ENCODE results near the gene PRRT1.
"Not testable (repeated sequence)": the region's sequence is repeated elsewhere in the genome, so short reads cannot be mapped to it uniquely, and the experiment has no call there.

Gene PRRT1

DNA sequence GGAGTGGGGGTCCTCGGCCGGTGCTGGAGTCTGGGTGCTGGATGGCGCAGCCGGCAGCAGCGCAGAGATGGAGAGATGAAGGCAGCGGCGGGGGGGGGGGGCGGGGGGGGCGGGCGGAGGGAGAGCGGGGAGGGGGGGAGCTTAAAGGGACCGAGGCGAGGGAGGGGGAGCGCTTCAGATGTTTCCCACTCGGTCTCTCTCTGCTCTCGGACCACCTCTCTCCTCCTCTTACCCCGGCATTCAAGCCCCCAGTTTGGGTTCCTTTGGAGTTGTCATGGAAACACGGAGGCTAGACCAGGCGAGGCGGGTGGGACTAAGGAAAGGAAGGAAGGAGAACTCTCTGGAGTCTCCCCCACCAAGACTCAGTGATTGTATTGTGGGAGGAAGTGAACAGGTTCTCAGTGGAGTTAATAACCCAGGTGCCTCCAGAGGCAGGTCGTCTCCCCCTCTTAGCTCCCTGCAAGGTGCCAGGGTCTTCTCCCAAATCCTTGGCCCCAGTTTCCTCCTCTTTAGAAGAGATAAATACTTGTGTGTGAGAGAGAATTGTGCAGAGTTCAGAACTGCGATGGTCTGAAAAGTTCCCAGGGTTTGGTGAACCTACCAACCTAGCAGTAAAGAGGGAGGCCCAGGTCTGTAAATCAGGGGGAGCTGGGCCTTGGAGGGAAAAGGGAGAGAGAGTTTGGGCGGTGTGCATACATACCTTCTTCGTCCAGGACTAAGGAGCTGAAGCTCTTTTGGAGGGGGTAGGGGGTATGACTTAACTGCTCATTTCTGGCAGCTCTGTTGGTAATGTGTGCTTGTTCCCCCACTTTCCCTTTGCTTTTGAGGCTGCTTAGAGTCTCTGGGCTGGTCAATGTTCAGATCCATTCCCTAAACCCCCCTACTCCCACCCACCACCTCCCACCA is at the start of gene PRRT1:
Gene PRRT1, minus strand, starts transcription at position 77 of the 906 bp plus-strand sequence. CDS start 112 bp downstream, outside the sequence.
- DNase-seq: no peak

DNA sequence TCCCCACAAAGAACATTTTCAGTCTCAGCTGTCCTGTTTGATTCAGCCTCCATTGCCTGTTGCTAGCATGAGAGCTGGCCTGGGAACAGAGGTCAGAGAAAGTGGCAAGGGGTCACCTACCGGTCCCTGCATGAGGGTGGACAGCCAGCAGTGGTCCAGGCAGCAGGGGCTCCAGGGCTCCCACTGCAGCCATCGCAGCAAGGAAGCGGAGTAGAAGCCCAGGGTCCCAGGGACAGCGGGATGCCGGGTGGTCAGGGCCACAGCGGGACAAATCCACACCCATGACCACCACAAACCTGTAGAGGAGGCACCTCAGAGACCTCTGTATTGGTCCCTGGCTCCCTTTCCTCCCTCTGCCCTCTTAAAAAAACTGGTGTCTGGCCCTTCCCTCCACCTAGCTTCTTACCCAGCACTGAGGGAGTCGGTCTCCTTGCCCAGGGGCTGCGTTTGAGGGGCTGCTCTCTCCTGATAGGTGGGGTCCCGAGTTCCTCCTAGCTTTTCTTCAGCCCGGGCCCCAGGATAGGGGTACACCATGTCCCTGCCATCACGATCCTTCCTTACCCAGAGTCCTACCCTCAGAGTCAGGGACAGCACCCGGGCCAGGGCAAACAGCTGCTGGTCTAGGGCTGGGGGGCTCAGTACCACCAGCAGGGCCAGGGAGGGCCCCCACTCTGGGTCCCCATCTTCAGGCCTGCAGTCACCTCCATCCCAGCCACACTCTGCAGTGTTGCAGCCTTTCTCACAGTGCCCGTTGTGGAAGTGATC is 49.2 kb upstream of the PRRT1 start:
- DNase-seq: no peak

DNA sequence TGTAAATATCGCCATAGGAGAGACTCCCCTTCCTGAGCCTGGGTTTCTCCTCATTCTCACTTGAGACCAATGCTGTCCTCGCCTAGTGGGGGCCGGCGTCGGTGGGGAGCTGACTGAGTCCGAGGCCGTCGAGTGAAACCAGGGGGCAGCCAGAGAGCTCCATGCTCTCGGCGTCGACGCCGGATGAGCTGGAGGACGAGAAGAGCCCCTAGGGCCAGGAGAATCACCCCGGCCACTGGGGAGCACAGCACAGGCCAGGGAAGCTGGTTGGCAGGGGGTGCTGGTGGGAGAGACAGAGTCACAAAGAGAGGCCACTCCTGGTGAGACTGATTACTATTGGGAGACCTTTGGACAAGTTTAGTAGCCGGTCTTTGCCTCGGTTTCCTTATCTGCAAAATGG is 47.1 kb upstream of the PRRT1 start:
- no peak for DNase-seq

DNA sequence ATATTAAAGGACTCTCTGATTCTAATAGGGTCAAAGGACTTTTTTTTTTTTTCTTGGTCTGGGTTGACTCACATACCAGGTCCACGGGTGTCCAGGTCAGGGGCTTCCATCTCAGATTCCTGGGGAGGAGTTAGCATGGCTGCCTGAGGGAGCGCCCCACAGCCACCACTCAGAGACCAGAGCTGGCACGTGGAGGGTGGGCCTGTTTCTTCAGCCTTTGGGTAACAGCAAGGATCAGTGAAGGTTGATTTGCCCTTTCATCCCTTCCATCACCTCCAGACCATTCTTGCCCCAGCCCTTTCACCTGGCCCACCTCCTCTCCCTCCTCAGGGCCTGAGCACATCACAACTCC is 46.6 kb upstream of the PRRT1 start:
- DNase-seq: no peak

DNA sequence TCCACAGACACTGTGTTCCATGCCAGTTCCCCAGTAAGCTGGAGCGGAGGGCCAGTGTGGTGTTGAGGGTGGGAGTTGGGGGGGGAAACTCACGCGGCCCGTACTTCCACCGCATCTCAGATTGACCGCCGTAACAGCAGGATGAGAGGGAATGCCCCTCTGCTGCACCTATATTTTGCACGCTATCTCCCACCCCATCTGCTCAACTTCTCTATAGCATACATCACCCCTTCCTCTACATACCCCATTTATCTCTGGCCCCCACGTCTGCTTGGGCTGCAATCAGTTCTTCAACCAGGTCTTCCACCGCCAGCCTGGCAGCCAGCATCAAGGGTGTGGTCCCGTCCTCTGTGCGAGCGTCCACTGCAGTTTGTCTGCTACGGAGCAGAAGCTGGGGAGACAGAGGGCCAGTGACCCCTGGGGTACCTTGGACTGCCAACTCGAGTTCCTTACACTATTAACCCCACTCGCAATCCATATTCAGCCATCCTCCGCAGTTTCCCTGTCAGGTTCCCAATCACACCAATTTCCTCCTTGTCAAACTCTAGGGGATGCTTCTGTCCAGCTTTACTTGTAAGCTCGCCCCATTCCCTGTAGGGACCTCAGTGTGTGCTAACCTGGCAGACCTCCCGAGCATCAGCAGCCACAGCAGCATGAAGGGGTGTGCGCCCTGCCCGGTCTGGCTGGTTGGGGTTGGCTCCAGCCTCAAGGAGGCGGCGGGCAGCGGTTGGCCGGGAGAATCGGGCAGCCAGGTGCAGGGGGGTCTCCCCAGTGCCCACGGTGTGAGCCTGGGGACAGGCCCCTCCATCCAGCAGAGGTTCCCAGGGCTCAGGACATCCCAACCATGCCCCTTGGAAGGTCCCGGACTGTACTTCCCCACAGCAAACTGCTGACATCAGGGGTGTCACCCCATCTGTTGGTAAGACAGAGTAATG is 45.2 kb upstream of the PRRT1 start:
- DNase-seq: no peak

DNA sequence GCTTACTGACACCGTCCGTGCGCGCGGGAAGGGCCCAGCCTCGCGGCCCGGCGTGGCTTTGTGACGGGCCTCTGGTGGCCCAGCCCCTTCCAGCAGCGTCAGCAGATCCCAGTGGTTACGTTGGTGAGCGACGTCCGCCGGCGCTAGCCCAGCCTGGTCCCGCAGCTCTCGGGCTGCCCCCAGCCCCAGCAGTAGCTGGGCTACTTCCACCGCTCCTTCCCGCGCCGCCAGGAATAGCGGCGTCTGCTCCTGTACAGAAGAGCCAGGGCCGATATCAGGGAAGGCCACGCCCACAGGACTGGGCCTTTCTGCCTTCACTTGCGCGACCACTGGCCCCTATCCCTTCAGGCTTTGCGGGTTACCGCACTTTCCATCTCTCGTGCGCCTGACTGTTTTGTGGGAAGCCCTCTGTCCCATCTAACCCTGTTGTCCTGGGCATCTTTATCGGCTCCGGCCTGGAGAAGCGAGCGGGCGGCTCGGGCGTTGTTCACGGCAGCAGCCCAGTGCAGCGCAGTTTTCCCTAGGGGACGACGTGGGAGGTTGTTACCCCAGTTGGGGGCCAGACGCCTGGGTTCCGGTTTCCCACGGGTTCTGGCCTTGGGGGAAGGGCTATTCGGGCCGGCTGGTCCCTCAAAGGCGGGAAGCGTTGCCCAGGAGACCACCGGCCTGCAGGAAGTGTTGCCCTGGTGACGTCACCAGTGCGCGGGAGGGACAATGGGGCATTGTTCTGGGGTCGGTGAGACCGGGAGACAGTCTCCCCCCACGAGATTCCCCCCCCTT is 44.4 kb upstream of the PRRT1 start:
- peak; percentile 30 to 41 for DNase-seq

DNA sequence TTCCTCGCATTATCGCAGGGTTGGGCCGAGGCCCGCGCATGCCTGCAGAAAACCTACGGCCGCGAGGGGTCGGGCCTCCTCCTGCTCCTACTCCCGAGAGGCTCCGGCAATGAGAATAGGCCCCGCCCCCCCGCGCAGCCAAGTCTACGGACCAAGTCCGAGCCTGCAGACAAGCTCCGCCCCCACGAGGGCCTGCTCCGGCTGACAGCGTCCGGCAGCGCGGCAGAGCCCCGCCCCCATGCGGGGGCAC is 43.8 kb upstream of the PRRT1 start:
- peak; percentile 99 for DNase-seq

DNA sequence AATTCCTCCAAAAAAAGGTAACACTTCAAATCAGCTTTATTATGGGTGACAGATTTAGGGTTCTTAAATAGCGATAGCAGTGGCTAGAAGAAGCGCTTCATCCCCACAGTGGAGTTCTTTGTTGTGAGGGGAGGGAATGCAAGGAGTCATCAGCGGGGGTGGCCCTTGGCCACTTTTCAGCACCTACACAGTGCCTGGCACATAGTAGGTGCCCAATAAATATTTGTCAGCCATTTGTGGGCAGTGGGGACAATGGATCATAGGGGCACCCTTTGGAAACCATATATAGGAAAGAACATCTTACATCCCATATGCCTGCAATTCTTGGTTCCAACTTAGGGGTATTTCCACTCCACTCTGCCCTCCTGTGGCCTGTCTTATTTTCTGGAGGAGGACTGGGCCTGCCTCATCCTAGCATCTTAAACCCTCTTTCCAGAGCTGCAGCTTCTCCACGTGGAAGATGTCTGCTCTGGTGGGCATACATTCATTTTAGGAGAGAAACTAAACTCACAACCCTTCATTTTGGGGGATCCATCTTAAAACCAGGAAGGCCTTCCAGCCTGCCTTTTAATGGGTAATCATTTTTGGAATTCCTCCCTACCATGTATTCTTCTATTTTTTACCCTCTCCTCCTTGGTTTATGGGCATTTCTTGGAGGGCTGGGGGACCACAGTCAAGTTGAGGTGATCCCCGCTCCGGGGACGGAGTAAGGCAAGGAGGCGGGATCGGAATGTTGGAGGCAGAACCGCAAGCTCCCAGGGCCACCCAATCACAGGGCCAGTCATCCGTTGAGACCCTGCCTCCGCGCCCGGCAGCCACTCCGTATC is 43.3 kb upstream of the PRRT1 start:
- DNase-seq: peak; percentile 66 to 86

DNA sequence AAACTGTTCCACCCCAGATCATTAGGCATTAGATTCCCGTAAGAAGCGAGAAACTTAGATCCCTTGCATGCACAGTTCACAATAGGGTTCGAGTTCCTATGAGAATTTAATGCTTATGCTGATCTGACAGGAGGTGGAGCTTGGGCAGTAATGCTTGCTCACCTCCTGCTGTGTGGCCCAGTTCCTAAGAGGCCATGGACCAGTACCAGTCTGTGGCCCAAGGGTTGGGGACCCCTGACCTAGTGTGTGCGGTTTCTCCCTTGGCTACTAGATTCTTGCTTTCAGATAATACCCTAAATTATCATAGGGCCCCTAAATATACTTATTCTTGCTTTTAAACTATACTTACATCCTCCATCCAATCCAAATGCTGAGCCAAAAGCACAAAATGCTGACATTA is 42.6 kb upstream of the PRRT1 start:
- DNase-seq: no peak

DNA sequence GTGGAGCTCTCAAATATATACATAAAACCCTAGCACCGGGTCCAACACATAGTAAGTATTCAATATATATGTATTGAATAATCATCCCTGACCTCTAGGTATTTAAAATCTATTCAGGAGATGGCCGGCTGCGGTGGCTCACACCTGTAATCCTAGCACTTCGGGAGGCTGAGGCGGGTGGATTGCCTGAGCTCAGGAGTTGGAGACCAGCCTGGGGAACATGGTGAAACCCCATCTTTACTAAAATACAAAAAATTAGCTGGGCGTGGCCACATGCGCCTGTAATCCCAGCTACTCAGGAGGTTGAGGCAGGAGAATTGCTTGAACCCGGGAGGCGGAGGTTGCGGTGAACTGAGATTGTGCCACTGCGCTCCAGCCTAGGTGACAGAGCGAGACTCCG is 41.4 kb upstream of the PRRT1 start:
- DNase-seq: not testable (repeated sequence)

DNA sequence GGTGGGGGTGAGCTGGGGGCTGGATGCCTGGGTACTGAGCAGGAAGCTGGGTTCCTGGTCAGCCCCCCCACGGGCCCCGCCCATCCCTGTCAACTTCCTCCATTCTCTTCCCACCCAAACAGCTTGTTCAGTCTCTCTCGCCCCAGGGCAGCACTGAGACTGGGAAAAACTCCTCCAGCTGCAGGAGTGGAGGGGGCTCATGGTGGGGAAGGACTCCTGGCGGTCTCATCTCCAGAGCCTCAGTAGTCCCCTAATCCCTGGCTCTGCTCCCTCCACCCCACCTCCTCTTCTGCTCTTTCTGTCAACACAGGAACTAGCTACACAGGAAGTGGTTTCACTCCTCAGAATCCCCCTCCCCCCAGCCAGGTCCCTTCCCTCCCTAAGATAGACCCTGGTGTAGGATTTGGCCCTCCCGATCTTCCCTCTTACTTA is 40.9 kb upstream of the PRRT1 start, which contains the start of gene GPSM3:
Gene GPSM3, minus strand, starts transcription at position 36 of the 432 bp plus-strand sequence. CDS start 130 bp downstream, outside the sequence.
- DNase-seq: peak; percentile 83 to 94

DNA sequence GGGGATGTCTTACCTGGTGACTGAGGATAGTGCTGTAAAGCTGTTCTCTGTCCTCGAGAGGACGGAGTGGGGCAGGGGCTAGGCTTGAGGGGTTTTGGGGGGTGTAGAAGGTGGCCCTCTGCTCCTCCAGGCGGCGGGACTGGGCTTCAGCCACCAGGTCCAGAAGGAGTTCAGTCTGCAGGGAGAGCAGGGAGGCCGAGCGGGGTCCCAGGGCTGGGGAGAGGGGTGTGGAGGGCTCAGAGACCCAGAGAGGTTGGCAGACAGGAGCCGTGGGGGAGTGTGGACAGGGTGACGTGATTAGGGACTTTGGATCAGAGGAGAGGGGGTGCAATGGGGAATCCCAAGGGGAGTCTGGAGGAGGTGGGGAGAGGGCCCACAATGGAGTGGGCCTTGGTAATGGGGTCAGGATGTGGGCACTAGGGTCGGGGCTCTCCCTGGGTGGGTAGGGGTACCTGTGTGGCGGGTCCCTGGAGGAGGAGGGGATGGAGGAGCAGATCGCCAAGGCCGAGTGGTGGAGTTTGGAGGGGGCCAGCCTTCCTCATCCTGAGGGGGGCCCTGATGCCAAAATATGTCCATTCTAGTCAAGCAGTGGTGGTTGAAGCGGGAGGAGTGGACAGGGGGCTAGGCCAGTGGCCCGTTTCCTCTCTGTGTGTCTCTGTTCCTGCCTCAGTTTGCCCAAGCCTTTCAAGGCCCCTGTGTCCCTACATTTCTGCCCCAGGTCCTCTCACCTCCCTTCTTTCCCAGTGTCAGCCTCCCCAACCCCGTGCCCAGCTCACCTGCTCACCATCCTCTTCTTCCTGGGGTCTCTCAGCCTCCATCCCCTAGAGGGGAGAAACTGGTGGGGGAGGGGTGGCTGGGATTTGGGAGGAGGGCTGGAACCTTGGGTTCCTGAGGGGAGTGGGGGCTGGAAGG is 40.2 kb upstream of the PRRT1 start:
- DNase-seq: no peak

DNA sequence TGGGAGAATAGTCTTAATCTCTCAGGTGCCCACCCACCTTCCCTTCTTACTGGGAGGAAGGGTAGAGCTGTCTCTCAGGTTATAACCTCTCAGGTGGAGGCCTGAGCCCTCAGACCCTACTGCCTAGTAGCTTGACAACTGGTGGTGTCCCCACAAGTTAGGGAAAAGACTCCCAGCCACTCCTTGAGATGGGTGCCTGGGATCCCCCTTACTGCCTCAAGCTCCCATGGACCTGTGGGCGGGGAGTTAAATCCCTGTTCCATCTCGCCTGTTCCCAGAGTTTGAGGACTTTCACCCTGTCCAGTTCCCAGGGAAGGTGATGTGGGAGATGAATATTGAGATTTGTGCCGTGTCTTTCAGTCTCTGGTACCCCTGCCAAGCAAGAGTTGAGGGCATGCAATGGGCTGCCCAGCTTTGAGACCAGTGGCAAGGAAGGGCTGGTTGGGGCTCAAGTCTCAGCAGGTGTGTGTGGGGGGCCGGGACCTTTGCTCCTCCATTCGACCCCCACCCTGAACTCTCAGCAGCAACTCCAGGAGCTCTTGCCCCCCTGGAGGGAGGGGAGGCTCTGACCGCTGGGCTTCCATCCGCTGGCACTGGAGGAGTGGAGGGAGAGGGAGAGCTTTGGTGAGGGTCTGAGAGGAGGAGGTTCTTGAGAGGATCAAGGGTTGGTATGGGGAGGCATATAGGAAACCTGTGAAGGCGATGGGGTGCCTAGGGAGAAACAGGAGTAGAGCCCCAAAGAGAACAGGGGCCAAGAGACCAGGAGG is 39.4 kb upstream of the PRRT1 start:
- DNase-seq: no peak

DNA sequence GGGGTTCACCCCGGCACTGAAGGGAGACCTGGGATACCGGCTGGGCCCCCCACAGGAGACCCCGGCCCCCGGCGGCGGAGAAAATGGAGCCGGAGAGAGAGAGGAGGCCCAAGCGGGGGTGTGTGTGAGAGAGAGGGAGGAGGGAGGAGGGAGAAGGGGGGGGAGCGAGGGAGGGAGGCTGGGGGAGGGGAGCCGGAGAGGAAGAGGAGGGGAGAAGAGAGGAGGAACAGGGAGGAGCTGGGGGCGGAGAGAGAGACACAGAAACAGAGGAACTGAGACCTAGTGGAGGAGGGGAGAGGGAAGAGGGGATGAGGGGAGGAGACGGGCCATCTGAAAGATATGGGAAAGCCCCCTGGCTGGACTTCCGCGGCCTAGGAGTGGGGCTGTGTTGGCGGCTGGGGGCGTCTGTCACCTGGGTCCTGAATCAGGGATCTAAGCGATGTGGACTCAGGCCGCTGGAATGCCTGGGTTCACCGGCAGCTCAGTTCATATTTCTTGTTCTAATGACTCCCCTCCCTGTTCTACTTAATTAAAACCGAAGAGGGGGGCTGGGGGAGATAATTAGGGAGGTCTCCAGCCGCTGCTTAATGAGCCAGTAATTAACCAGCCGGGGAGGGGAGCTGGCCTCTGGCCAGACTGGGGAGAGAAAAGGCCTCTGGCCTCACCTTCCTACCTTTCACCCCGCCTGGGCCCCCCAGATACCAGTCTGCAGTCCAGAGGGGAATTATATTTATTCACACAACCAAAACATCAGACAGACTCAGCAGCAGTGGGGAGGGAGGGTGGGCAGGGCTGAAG is 38.5 kb upstream of the PRRT1 start, which contains the start of gene PBX2:
Gene PBX2, minus strand, starts transcription at position 149 of the 798 bp plus-strand sequence. CDS start 287 bp downstream, outside the sequence.
- DNase-seq: peak; percentile 95 to 96

DNA sequence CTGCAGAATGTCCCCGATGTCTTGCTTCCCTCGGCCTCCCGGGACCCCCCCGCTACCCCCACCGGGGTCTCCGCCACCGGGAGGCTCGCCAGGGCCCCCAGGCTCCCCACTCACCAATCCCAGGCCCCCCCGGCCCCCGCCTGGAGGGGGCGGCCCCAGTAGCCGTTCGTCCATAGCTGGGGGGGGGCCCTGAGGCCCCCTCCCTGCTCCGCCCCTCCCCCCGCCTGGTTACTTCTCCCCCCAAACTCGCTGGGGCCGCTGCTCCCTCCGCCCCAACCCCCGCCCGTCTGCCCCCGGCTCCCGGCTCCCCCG is 38.0 kb upstream of the PRRT1 start:
- DNase-seq: no peak

DNA sequence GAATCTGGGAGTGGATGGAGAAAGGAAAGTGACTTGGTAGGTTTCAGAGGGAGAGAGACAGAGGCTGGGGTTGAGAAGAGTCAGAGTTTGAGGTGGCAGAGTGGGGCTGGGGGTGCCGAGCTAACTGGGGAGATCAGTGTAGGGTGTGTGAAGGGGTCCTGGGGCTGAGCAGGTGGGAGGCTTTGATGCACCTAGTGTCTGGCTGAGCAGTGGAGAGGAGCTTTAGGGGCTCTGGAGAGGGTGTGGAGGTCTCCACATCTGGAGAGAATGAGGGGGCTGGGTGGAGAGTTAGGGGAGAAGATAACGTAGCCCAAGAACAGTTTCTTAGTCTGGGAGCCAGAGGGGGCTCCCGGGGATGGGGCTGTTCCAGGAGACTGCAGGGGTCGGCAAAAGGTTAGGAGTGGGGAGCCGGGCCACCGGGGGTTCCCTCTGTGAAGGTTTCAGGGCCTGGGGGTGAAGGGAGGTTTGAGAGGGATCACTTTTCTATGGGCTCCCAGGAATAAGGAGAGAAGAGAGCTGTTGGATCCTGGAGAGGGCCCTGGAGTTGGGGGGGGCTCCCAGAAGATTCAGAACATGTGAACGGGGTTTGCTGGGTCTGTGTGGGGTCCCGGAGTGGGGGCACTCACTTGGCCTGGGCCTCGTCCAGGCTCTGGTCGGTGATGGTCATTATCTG is 37.5 kb upstream of the PRRT1 start:
- DNase-seq: no peak

DNA sequence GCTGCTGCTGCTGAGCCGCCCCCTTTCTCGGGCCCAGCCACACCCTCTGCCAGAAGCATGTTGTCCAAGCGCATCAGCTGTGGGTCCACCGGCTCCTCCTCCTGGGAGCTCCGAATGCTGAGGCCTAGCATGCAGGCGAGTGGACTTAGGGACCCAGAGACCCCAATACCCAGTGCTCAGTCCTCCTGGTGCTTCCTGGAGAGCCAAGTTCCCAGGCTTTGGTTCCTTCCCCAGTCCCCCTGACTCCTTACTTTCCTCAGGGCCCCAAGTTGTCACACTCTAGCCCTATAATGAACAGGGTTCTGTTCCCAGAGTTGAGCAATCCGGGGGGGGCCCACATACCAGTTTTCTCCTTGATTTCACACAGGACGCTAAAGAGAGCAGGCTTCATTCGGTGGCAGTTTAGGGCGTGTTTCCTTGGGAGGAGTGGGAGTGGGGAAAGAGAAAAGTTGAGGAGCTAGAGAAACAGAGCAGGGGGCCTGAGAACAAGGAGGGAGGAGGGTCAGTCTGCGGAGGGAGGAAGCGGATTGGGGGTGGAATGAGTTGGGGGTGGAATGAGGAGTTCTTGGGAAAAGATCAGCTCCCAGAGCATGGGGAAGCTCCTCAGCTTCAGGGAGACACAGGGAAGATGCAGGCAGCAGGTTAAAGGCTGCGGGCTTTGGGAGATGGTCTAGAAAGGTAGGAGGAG is 36.8 kb upstream of the PRRT1 start:
- no peak for DNase-seq

Measured in Kasumi-1 (cell line).